T-helper 1 cell treated with Interleukin-12 subunit alpha and Interleukin-12 subunit beta and Interleukin-4 antibody, amounts not matched to agents 30 μg/mL and 1 μg/mL, for 36 hours (primary cell): ENCODE data around the gene MFAP4.

Experiments
- H3K27ac Mint-ChIP-seq: one replicate; pipeline ENCODE4 v1.8.0; 2021; ENCODE audit warnings: mild to moderate bottlenecking, mixed read lengths
- H3K27me3 Mint-ChIP-seq: one replicate; pipeline ENCODE4 v1.8.0; 2021; ENCODE audit warnings: low read depth, mixed read lengths
- H3K36me3 Mint-ChIP-seq: one replicate; pipeline ENCODE4 v1.8.0; 2021; ENCODE audit warnings: low read depth, mixed read lengths
- H3K4me1 Mint-ChIP-seq: one replicate; pipeline ENCODE4 v1.8.0; 2021; ENCODE audit warnings: low read depth, mixed read lengths
- H3K4me3 Mint-ChIP-seq: one replicate; pipeline ENCODE4 v1.8.0; 2021; ENCODE audit warnings: mild to moderate bottlenecking, moderate library complexity, mixed read lengths
- H3K9me3 Mint-ChIP-seq: one replicate; pipeline ENCODE4 v1.8.0; 2021; ENCODE audit warnings: mixed read lengths

Gene MFAP4

GRCh38 chr17:19384723-19385391, 2.1 kb downstream of the MFAP4 start:
- Mint-ChIP-seq H3K4me1 (peaks cover 2% of the 10 kb centered on the region), H3K27ac (no peak overlapping the region), H3K36me3 (peaks cover 24% of the 10 kb centered on the region), H3K9me3 (no peaks in the 10 kb centered on the region), H3K27me3 (peaks cover 21% of the 10 kb centered on the region), H3K4me3 (no peak overlapping the region)

- no peak overlapping the region for H3K27ac Mint-ChIP-seq
- peaks cover 11% of the 10 kb centered on the region for H3K27me3 Mint-ChIP-seq
- no peak overlapping the region for H3K4me3 Mint-ChIP-seq
- H3K4me1 Mint-ChIP-seq = peaks cover 8% of the 10 kb centered on the region
- H3K9me3 Mint-ChIP-seq = no peaks in the 10 kb centered on the region
- H3K36me3 Mint-ChIP-seq = peaks cover 26% of the 10 kb centered on the region
These were observed 3.1 kb downstream of the MFAP4 start for GRCh38 chr17:19383681-19384470.

GRCh38 chr17:19382531-19383444, 4.2 kb downstream of the MFAP4 start:
- Mint-ChIP-seq H3K36me3 (peaks cover 26% of the 10 kb centered on the region), H3K4me3 (no peak overlapping the region), H3K4me1 (peaks cover 8% of the 10 kb centered on the region), H3K9me3 (no peaks in the 10 kb centered on the region), H3K27ac (no peak overlapping the region), H3K27me3 (peaks cover under 1% of the 10 kb centered on the region)

- Mint-ChIP-seq H3K27me3 (no peaks in the 10 kb centered on the region), H3K9me3 (no peaks in the 10 kb centered on the region), H3K4me3 (no peak overlapping the region), H3K27ac (no peak overlapping the region), H3K4me1 (peaks cover 12% of the 10 kb centered on the region), H3K36me3 (peaks cover 26% of the 10 kb centered on the region)
These were observed 5.1 kb downstream of the MFAP4 start for GRCh38 chr17:19381741-19382444.

- no peak overlapping the region for H3K4me3 Mint-ChIP-seq
- no peaks in the 10 kb centered on the region for H3K9me3 Mint-ChIP-seq
- H3K27ac Mint-ChIP-seq = no peak overlapping the region
- H3K27me3 Mint-ChIP-seq = no peaks in the 10 kb centered on the region
- H3K4me1 Mint-ChIP-seq = peaks cover 14% of the 10 kb centered on the region
- H3K36me3 Mint-ChIP-seq = peaks cover 26% of the 10 kb centered on the region
These were observed 5.6 kb downstream of the MFAP4 start for GRCh38 chr17:19381361-19381740.

GRCh38 chr17:19380481-19381301, 6.3 kb downstream of the MFAP4 start:
- Mint-ChIP-seq H3K4me3 (no peak overlapping the region), H3K4me1 (peaks cover 16% of the 10 kb centered on the region), H3K27ac (no peak overlapping the region), H3K36me3 (peaks cover 26% of the 10 kb centered on the region), H3K27me3 (no peaks in the 10 kb centered on the region), H3K9me3 (no peaks in the 10 kb centered on the region)

GRCh38 chr17:19379361-19380065, 7.5 kb downstream of the MFAP4 start:
- Mint-ChIP-seq H3K4me3 (peak overlapping the region; percentile 98), H3K4me1 (peaks cover 16% of the 10 kb centered on the region), H3K27ac (peak overlapping the region; percentile 49), H3K9me3 (no peaks in the 10 kb centered on the region), H3K27me3 (no peaks in the 10 kb centered on the region), H3K36me3 (peaks cover 28% of the 10 kb centered on the region)

- Mint-ChIP-seq H3K4me1 (peaks cover 18% of the 10 kb centered on the region), H3K9me3 (no peaks in the 10 kb centered on the region), H3K4me3 (peak within 1 kb of the TSS; percentile 98), H3K36me3 (peaks cover 22% of the 10 kb centered on the region), H3K27me3 (no peaks in the 10 kb centered on the region), H3K27ac (peak within 1 kb of the TSS; percentile 100)
These were observed 8.3 kb downstream of the MFAP4 start, which contains the start of gene MAPK7 for GRCh38 chr17:19378416-19379360. Gene MAPK7 (plus strand): TSS chr17:19378498. CDS start chr17:19378901, 403 bp downstream.

- Mint-ChIP-seq H3K36me3 (peaks cover 17% of the 10 kb centered on the region), H3K4me3 (peak overlapping the region; percentile 98), H3K27ac (peak overlapping the region; percentile 100), H3K4me1 (peaks cover 18% of the 10 kb centered on the region), H3K27me3 (no peaks in the 10 kb centered on the region), H3K9me3 (no peaks in the 10 kb centered on the region)
These were observed 9.2 kb downstream of the MFAP4 start for GRCh38 chr17:19377602-19378415.

GRCh38 chr17:19376811-19377210, 10.2 kb downstream of the MFAP4 start:
- Mint-ChIP-seq H3K4me1 (peaks cover 24% of the 10 kb centered on the region), H3K9me3 (no peaks in the 10 kb centered on the region), H3K27ac (peak overlapping the region; percentile 100), H3K36me3 (peaks cover 17% of the 10 kb centered on the region), H3K27me3 (no peaks in the 10 kb centered on the region), H3K4me3 (peak overlapping the region; percentile 98)

- H3K9me3 Mint-ChIP-seq = no peaks in the 10 kb centered on the region
- H3K4me1 Mint-ChIP-seq = peaks cover 35% of the 10 kb centered on the region
- no peak overlapping the region for H3K27ac Mint-ChIP-seq
- peaks cover 11% of the 10 kb centered on the region for H3K36me3 Mint-ChIP-seq
- no peaks in the 10 kb centered on the region for H3K27me3 Mint-ChIP-seq
- peak overlapping the region; percentile 33 for H3K4me3 Mint-ChIP-seq
These were observed 11.3 kb downstream of the MFAP4 start for GRCh38 chr17:19375732-19376131.
